Astrocyte (in vitro differentiated cells and primary cell): Measurements from ENCODE around the gene GUK1. TPM values are rescaled to one million over a fixed set of nuclear protein-coding genes. Genes with fewer than 3 reads are reported as not detected.

ENCODE experiments used
- DNase-seq: peaks from one replicate; pipeline ENCODE4 v3.0.0-alpha.2; 2010; ENCODE audit warnings: low read depth
- FAIRE-seq: peaks from 2 replicates; lab custom pipeline; 2011; peaks lifted over from hg19 to GRCh38; lab: Jason Lieb, UNC
- H2AFZ ChIP-seq: 2 replicates; pipeline ENCODE4 v1.6.0; 2012; ENCODE audit warnings: low read depth, low read length, inconsistent platforms
- H3K27ac ChIP-seq: 2 replicates; pipeline ENCODE4 v1.5.1; 2011; ENCODE audit warnings: low read depth, low read length, inconsistent platforms
- H3K27me3 ChIP-seq: 2 replicates; pipeline ENCODE4 v1.6.0; 2011; ENCODE audit warnings: low read length, inconsistent platforms; ENCODE audit not compliant: insufficient read depth
- H3K36me3 ChIP-seq: 2 replicates; pipeline ENCODE4 v1.5.1; 2011; ENCODE audit warnings: low read length, inconsistent platforms; ENCODE audit not compliant: insufficient read depth
- H3K4me1 ChIP-seq: 2 replicates; pipeline ENCODE4 v1.5.1; 2011; ENCODE audit warnings: low read length, inconsistent platforms; ENCODE audit not compliant: insufficient read depth
- H3K4me2 ChIP-seq: 2 replicates; pipeline ENCODE4 v1.6.0; 2012; ENCODE audit warnings: low read length, inconsistent platforms
- H3K4me3 ChIP-seq: 2 replicates; pipeline ENCODE4 v1.5.1; 2011; ENCODE audit warnings: low read depth, mild to moderate bottlenecking, low read length, inconsistent platforms; ENCODE audit not compliant: insufficient read depth
- H3K79me2 ChIP-seq: 2 replicates; pipeline ENCODE4 v1.6.0; 2012; ENCODE audit warnings: mild to moderate bottlenecking, low read length, inconsistent platforms; ENCODE audit not compliant: insufficient read depth
- H3K9ac ChIP-seq: 2 replicates; pipeline ENCODE4 v1.6.0; 2012; ENCODE audit warnings: mild to moderate bottlenecking, low read length, inconsistent platforms
- H3K9me3 ChIP-seq: 2 replicates; pipeline ENCODE4 v1.5.1; 2012; ENCODE audit warnings: low read depth, mild to moderate bottlenecking, low read length, inconsistent platforms; ENCODE audit not compliant: insufficient read depth
- H4K20me1 ChIP-seq: 2 replicates; pipeline ENCODE4 v1.6.0; 2012; ENCODE audit warnings: low read length, inconsistent platforms; ENCODE audit not compliant: insufficient read depth
- H3K27ac Mint-ChIP-seq: one replicate; pipeline ENCODE4 v1.8.0; 2021; ENCODE audit warnings: mild to moderate bottlenecking, mixed read lengths; ENCODE audit not compliant: unreplicated experiment
- H3K27me3 Mint-ChIP-seq: one replicate; pipeline ENCODE4 v1.8.0; 2021; ENCODE audit warnings: low read depth, mixed read lengths; ENCODE audit not compliant: unreplicated experiment
- H3K36me3 Mint-ChIP-seq: one replicate; pipeline ENCODE4 v1.8.0; 2021; ENCODE audit warnings: low read depth, mixed read lengths; ENCODE audit not compliant: unreplicated experiment
- H3K4me1 Mint-ChIP-seq: one replicate; pipeline ENCODE4 v1.8.0; 2021; ENCODE audit warnings: low read depth, mixed read lengths; ENCODE audit not compliant: unreplicated experiment
- H3K4me3 Mint-ChIP-seq: one replicate; pipeline ENCODE4 v1.8.0; 2021; ENCODE audit warnings: mild to moderate bottlenecking, moderate library complexity, mixed read lengths; ENCODE audit not compliant: unreplicated experiment
- H3K9me3 Mint-ChIP-seq: one replicate; pipeline ENCODE4 v1.8.0; 2021; ENCODE audit warnings: mild to moderate bottlenecking, mixed read lengths; ENCODE audit not compliant: unreplicated experiment
- EZH2 ChIP-seq: IDR thresholded peaks from 2 replicates; pipeline ENCODE4 v1.6.1; 2012; ENCODE audit warnings: mild to moderate bottlenecking, low read length, inconsistent platforms; ENCODE audit not compliant: insufficient read depth
- total RNA-seq: library from RNA; stranded (reverse); gene quantifications from 2 replicates; pipeline ENCODE4 v1.2.1, GENCODE V29; 2021
- TF ChIP-seq, protein P1 (sequence below): IDR thresholded peaks from 2 replicates; pipeline ENCODE4 v1.5.1; 2011; ENCODE audit warnings: low read depth, mild to moderate bottlenecking, inconsistent platforms, low read length, moderate library complexity; ENCODE audit not compliant: insufficient read depth

Gene GUK1
- total RNA-seq, 1 donor from 2014 or later, result 214 TPM

DNA sequence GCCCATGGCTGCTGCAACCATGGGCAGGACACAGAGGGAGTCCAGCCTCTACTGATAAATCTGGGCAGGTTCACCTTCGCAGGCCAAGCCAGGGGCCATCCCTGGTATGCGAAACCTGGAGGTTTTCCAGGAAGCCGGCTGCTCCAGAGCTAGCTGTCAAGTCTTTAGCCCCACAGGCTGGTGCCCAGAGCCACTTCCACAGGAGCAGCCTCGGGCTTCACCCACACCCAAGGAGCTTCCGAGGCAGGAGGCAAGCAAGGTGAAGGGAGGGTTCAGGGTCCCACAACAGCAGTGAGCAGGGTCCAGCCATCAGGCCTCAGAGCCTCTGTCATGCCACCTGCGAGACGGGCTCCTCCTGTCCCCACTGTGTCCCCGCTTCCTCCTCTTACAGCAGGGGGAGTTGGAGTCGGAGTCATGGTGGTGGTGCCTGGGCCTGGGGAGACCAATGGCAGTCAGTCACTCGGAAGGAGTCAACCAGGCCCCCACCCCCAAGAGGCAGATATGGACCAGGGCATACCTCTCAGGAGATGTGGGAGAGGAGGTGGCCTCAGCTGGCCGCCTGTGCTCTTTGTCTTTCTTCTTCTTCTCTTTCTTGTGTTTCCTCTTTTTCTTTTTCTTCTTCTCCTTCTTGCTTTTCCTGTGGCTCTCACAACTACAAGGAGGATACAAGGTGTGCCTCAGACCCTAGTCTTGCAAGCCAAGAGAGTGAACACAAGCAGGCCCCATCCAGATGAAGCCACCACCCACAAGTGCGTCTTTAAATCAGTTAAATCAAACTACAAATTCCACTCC, 39.1 kb upstream of the GUK1 start:
- H3K4me1 Mint-ChIP-seq, result peaks cover 11% of the 10 kb centered on the region
- H3K36me3 ChIP-seq, result peaks cover 15% of the 10 kb centered on the region
- no peak overlapping the region for H3K27ac Mint-ChIP-seq
- H3K27me3 Mint-ChIP-seq, result no peaks in the 10 kb centered on the region
- no peak for FAIRE-seq
- peaks cover 74% of the 10 kb centered on the region for H3K79me2 ChIP-seq
- DNase-seq, result no peak
- H3K36me3 Mint-ChIP-seq, result peaks cover 12% of the 10 kb centered on the region
- H4K20me1 ChIP-seq, result peaks cover 60% of the 10 kb centered on the region
- peak overlapping the region; percentile 90 for H3K4me2 ChIP-seq
- no peaks in the 10 kb centered on the region for H3K9me3 ChIP-seq
- H3K4me3 Mint-ChIP-seq, result peak overlapping the region; percentile 81
- TF ChIP-seq EZH2, result no peak
- TF ChIP-seq, protein P1, sequence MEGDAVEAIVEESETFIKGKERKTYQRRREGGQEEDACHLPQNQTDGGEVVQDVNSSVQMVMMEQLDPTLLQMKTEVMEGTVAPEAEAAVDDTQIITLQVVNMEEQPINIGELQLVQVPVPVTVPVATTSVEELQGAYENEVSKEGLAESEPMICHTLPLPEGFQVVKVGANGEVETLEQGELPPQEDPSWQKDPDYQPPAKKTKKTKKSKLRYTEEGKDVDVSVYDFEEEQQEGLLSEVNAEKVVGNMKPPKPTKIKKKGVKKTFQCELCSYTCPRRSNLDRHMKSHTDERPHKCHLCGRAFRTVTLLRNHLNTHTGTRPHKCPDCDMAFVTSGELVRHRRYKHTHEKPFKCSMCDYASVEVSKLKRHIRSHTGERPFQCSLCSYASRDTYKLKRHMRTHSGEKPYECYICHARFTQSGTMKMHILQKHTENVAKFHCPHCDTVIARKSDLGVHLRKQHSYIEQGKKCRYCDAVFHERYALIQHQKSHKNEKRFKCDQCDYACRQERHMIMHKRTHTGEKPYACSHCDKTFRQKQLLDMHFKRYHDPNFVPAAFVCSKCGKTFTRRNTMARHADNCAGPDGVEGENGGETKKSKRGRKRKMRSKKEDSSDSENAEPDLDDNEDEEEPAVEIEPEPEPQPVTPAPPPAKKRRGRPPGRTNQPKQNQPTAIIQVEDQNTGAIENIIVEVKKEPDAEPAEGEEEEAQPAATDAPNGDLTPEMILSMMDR, result no peak
- no peaks in the 10 kb centered on the region for H3K9me3 Mint-ChIP-seq
- no peak overlapping the region for H3K4me3 ChIP-seq
- H2AFZ ChIP-seq, result no peak overlapping the region
- H3K9ac ChIP-seq, result peak overlapping the region; percentile 84
- no peak overlapping the region for H3K27ac ChIP-seq
- no peaks in the 10 kb centered on the region for H3K27me3 ChIP-seq
- H3K4me1 ChIP-seq, result peaks cover 4% of the 10 kb centered on the region

DNA sequence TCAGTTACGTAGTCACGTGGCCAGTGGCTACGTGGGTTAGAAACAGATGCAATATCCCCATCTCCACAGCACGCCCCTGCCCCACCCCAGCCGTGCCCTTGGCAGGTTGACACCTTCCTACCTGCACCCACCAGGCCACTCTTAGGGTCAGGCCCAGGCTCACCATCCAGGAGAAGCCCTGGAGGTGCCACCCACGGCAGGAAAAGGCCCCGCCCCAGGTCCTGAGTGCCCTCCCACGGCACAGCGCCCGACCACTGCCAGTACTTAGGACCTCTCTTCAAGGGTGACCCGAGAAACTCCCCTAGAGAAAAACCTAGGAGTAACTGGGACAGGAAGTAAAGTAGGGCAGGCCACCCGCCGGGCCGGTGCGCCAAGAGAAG, 38.5 kb upstream of the GUK1 start:
- Histone ChIP-seq H3K27me3 (no peaks in the 10 kb centered on the region), H3K36me3 (peaks cover 15% of the 10 kb centered on the region), H3K9me3 (no peaks in the 10 kb centered on the region), H4K20me1 (peaks cover 54% of the 10 kb centered on the region), H3K4me3 (peak overlapping the region; percentile 61), H3K27ac (no peak overlapping the region), H2AFZ (no peak overlapping the region), H3K9ac (peak overlapping the region; percentile 84), H3K79me2 (peaks cover 68% of the 10 kb centered on the region), H3K4me2 (peak overlapping the region; percentile 90), H3K4me1 (peaks cover 4% of the 10 kb centered on the region)
- peaks cover 8% of the 10 kb centered on the region for H3K4me1 Mint-ChIP-seq
- peak overlapping the region; percentile 81 for H3K4me3 Mint-ChIP-seq
- FAIRE-seq, result no peak
- no peaks in the 10 kb centered on the region for H3K27me3 Mint-ChIP-seq
- DNase-seq, result no peak
- TF ChIP-seq EZH2, result no peak
- TF ChIP-seq, protein P1, result no peak
- H3K36me3 Mint-ChIP-seq, result peaks cover 12% of the 10 kb centered on the region
- H3K9me3 Mint-ChIP-seq, result no peaks in the 10 kb centered on the region
- no peak overlapping the region for H3K27ac Mint-ChIP-seq
